MM.1S (cell line): Measurements from ENCODE around the gene PPP4R2.
A peak's percentile ranks its signal among the peaks of the same experiment; 100 is the strongest.

ENCODE experiments used
- DNase-seq: peaks from one replicate; pipeline ENCODE4 v3.0.0-alpha.2; 2015
- H2AFZ ChIP-seq: fragments of 300-600 bp; sonication (generic); 2 replicates; pipeline ENCODE4 v1.6.0; 2016; ENCODE audit warnings: antibody characterized with exemption, low read length
- H3F3A ChIP-seq: fragments of 300-600 bp; sonication (generic); 2 replicates; pipeline ENCODE4 v1.6.1; 2016; ENCODE audit warnings: mild to moderate bottlenecking, antibody characterized with exemption, low read length, moderate library complexity, mixed read lengths; ENCODE audit not compliant: insufficient read depth
- H3K27ac ChIP-seq: fragments of 300-600 bp; sonication (generic); 2 replicates; pipeline ENCODE4 v1.5.1; 2016; ENCODE audit warnings: mild to moderate bottlenecking, low read length
- H3K27me3 ChIP-seq: fragments of 300-600 bp; sonication (generic); replicated peaks from 2 replicates; pipeline ENCODE4 v1.6.0; 2016; ENCODE audit warnings: low read length; ENCODE audit not compliant: insufficient read depth
- H3K36me3 ChIP-seq: fragments of 300-600 bp; sonication (generic); replicated peaks from 2 replicates; pipeline ENCODE4 v1.6.1; 2016; ENCODE audit warnings: mild to moderate bottlenecking, low read length, mixed read lengths; ENCODE audit not compliant: insufficient read depth
- H3K4me1 ChIP-seq: fragments of 300-600 bp; sonication (generic); 2 replicates; pipeline ENCODE4 v1.6.1; 2016; ENCODE audit warnings: low read length, mixed read lengths
- H3K4me2 ChIP-seq: fragments of 300-600 bp; sonication (generic); 2 replicates; pipeline ENCODE4 v1.6.0; 2016; ENCODE audit warnings: low read depth, low read length
- H3K4me3 ChIP-seq: fragments of 300-600 bp; sonication (generic); 2 replicates; pipeline ENCODE4 v1.5.1; 2016; ENCODE audit warnings: low read length, mixed read lengths
- H3K79me2 ChIP-seq: fragments of 300-600 bp; sonication (generic); 2 replicates; pipeline ENCODE4 v1.6.1; 2016; ENCODE audit warnings: mixed run types, low read length, mixed read lengths
- H3K9ac ChIP-seq: fragments of 300-600 bp; sonication (generic); 2 replicates; pipeline ENCODE4 v1.6.1; 2016; ENCODE audit warnings: low read length, mixed read lengths
- H3K9me2 ChIP-seq: fragments of 300-600 bp; sonication (generic); replicated peaks from 2 replicates; pipeline ENCODE4 v1.6.1; 2016; ENCODE audit warnings: mild to moderate bottlenecking, low read length, mixed read lengths; ENCODE audit not compliant: insufficient read depth
- H3K9me3 ChIP-seq: fragments of 300-600 bp; sonication (generic); replicated peaks from 2 replicates; pipeline ENCODE4 v1.6.1; 2016; ENCODE audit warnings: mild to moderate bottlenecking, low read length, mixed read lengths; ENCODE audit not compliant: insufficient read depth
- H4K20me1 ChIP-seq: fragments of 300-600 bp; sonication (generic); 2 replicates; pipeline ENCODE4 v1.6.1; 2016; ENCODE audit warnings: mild to moderate bottlenecking, low read length, moderate library complexity, mixed read lengths; ENCODE audit not compliant: insufficient read depth
- EZH2 ChIP-seq: fragments of 300-600 bp; sonication (generic); optimal IDR thresholded peaks from 2 replicates; pipeline ENCODE3; 2017; ENCODE audit warnings: low read depth, mild to moderate bottlenecking, antibody characterized with exemption, low read length, mixed read lengths
- EZH2phosphoT487 ChIP-seq: fragments of 300-600 bp; sonication (generic); IDR thresholded peaks from 2 replicates; pipeline ENCODE4 v1.6.1; 2018; ENCODE audit warnings: antibody characterized with exemption, low read length
- TF ChIP-seq, protein P1 (sequence below): fragments of 300-600 bp; sonication (generic); IDR thresholded peaks from 2 replicates; pipeline ENCODE4 v1.5.1; 2016; ENCODE audit warnings: antibody characterized with exemption, low read length, mixed read lengths

PPP4R2 gene

DNA sequence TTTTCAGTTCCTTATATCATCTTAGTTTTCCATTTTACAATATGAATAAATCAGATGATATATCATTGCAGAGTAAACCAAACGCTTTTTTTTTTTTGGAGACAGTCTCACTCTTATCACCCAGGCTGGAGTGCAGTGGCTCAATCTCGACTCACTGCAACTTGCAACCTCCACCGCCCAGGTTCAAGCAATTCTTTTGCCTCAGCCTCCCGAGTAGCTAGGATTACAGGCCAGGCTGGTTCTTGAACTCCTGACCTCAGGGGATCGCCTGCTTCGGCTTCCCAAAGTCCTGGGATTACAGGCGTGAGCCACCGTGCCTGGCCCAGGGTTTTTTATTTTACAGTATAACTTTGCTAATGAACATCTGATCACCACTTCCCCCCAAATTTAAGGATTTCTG is 59.0 kb downstream of the PPP4R2 start:
- H3K79me2 ChIP-seq = peaks cover 80% of the 10 kb centered on the region
- no peaks in the 10 kb centered on the region for H3K27me3 ChIP-seq
- H3K9me2 ChIP-seq = no peaks in the 10 kb centered on the region
- no peaks in the 10 kb centered on the region for H3K9me3 ChIP-seq
- 0 out of 2 replicates have a peak, but pooled peaks cover 3% of the 10 kb centered on the region for H3K4me1 ChIP-seq
- H3K4me2 ChIP-seq = no peak overlapping the region
- no peak overlapping the region for H2AFZ ChIP-seq
- H4K20me1 ChIP-seq = peaks cover 15% of the 10 kb centered on the region; the same call in 1 of the 2 replicates
- no peak overlapping the region for H3K9ac ChIP-seq
- TF ChIP-seq, protein P1, sequence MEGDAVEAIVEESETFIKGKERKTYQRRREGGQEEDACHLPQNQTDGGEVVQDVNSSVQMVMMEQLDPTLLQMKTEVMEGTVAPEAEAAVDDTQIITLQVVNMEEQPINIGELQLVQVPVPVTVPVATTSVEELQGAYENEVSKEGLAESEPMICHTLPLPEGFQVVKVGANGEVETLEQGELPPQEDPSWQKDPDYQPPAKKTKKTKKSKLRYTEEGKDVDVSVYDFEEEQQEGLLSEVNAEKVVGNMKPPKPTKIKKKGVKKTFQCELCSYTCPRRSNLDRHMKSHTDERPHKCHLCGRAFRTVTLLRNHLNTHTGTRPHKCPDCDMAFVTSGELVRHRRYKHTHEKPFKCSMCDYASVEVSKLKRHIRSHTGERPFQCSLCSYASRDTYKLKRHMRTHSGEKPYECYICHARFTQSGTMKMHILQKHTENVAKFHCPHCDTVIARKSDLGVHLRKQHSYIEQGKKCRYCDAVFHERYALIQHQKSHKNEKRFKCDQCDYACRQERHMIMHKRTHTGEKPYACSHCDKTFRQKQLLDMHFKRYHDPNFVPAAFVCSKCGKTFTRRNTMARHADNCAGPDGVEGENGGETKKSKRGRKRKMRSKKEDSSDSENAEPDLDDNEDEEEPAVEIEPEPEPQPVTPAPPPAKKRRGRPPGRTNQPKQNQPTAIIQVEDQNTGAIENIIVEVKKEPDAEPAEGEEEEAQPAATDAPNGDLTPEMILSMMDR = no peak
- no peak for TF ChIP-seq EZH2
- no peak for TF ChIP-seq EZH2phosphoT487
- DNase-seq = no peak
- no peak overlapping the region for H3K4me3 ChIP-seq
- peaks cover 4% of the 10 kb centered on the region; the same call in 1 of the 2 replicates for H3F3A ChIP-seq
- H3K27ac ChIP-seq = no peak overlapping the region
- peaks cover 5% of the 10 kb centered on the region for H3K36me3 ChIP-seq

- DNase-seq = peak; percentile 22
- TF ChIP-seq EZH2phosphoT487 (no peak), EZH2 (no peak)
- TF ChIP-seq, protein P1 = peak; percentile 52
- Histone ChIP-seq H3K27me3 (no peaks in the 10 kb centered on the region), H3F3A (peaks cover 4% of the 10 kb centered on the region; the same call in 1 of the 2 replicates), H3K27ac (no peak overlapping the region), H3K4me1 (0 out of 2 replicates have a peak, but pooled peaks cover 3% of the 10 kb centered on the region), H2AFZ (no peak overlapping the region), H3K9me3 (no peaks in the 10 kb centered on the region), H3K4me3 (no peak overlapping the region), H3K9ac (no peak overlapping the region), H3K9me2 (no peaks in the 10 kb centered on the region), H3K4me2 (no peak overlapping the region), H3K79me2 (peaks cover 76% of the 10 kb centered on the region), H4K20me1 (peaks cover 15% of the 10 kb centered on the region; the same call in 1 of the 2 replicates), H3K36me3 (peaks cover 5% of the 10 kb centered on the region)
Measured at GRCh38 chr3:73056014-73056844, 59.6 kb downstream of the PPP4R2 start.

DNA sequence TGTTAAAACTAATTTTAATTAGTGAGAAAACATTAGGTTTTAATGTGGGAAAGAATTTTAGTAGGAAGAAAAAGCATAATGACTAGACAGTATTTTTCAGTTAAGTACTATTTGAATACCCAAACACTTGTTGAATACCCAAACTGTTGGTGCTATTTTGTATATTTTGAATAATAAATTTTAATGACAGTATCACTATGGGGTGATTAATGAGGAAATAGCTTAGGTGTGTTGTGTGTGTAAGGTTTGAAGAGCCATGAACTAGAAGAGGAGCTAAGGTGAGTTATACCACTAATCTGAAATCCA is 60.2 kb downstream of the PPP4R2 start:
- peaks cover 15% of the 10 kb centered on the region; the same call in 1 of the 2 replicates for H4K20me1 ChIP-seq
- no peak overlapping the region for H3K4me3 ChIP-seq
- TF ChIP-seq EZH2 = no peak
- TF ChIP-seq, protein P1 = no peak
- no peak for TF ChIP-seq EZH2phosphoT487
- H3K27me3 ChIP-seq = no peaks in the 10 kb centered on the region
- H3K4me1 ChIP-seq = 0 out of 2 replicates have a peak, but pooled peaks cover 3% of the 10 kb centered on the region
- peaks cover 75% of the 10 kb centered on the region for H3K79me2 ChIP-seq
- no peaks in the 10 kb centered on the region for H3K9me3 ChIP-seq
- H3K9ac ChIP-seq = no peak overlapping the region
- no peak for DNase-seq
- no peaks in the 10 kb centered on the region for H3K9me2 ChIP-seq
- no peak overlapping the region for H2AFZ ChIP-seq
- peaks cover 4% of the 10 kb centered on the region; the same call in 1 of the 2 replicates for H3F3A ChIP-seq
- H3K36me3 ChIP-seq = peaks cover 5% of the 10 kb centered on the region
- H3K27ac ChIP-seq = no peak overlapping the region
- H3K4me2 ChIP-seq = no peak overlapping the region
